Mammary epithelial cell (primary cell): ENCODE data around the gene PLEKHO1.

Experiments used
- CTCF ChIP-seq, 2 donors: IDR thresholded peaks in 1 of 2; conservative IDR thresholded peaks in 1 of 2; 2 replicates each; pipeline ENCODE4 v1.5.1; 2011 to 2012; ENCODE audit warnings: inconsistent platforms in 2 of 2, low read length in 2 of 2, mild to moderate bottlenecking in 2 of 2, control low read depth in 1 of 2, low read depth in 1 of 2; ENCODE audit not compliant: insufficient read depth in 1 of 2; ENCODE audit errors: extremely low read depth in 1 of 2
- EZH2 ChIP-seq: IDR thresholded peaks from 2 replicates; pipeline ENCODE4 v1.6.1; 2012; ENCODE audit warnings: low read length, inconsistent platforms, borderline replicate concordance

GRCh38 chr1:150178548-150178947 is 28.8 kb downstream of the PLEKHO1 start:
- no peak for TF ChIP-seq CTCF (conservative IDR thresholded peaks at IDR 0.05 in 1 of 2, IDR thresholded peaks at IDR 0.05 in 1 of 2; ENCODE audit: extremely low read depth in 1 of 2, insufficient read depth in 1 of 2, low read depth in 1 of 2, low read length in 2 of 2)
- TF ChIP-seq EZH2, result no peak
